HG03354 (cell line): Measurements from ENCODE around the gene ARSK.

Source experiments
- ATAC-seq: cut with Tn5 transposase; IDR thresholded peaks from one replicate; pipeline ENCODE4 v1.9.1; 2021; ENCODE audit warnings: mild to moderate bottlenecking; ENCODE audit not compliant: unreplicated experiment, poor library complexity, severe bottlenecking

Gene ARSK, protein sequence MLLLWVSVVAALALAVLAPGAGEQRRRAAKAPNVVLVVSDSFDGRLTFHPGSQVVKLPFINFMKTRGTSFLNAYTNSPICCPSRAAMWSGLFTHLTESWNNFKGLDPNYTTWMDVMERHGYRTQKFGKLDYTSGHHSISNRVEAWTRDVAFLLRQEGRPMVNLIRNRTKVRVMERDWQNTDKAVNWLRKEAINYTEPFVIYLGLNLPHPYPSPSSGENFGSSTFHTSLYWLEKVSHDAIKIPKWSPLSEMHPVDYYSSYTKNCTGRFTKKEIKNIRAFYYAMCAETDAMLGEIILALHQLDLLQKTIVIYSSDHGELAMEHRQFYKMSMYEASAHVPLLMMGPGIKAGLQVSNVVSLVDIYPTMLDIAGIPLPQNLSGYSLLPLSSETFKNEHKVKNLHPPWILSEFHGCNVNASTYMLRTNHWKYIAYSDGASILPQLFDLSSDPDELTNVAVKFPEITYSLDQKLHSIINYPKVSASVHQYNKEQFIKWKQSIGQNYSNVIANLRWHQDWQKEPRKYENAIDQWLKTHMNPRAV

DNA sequence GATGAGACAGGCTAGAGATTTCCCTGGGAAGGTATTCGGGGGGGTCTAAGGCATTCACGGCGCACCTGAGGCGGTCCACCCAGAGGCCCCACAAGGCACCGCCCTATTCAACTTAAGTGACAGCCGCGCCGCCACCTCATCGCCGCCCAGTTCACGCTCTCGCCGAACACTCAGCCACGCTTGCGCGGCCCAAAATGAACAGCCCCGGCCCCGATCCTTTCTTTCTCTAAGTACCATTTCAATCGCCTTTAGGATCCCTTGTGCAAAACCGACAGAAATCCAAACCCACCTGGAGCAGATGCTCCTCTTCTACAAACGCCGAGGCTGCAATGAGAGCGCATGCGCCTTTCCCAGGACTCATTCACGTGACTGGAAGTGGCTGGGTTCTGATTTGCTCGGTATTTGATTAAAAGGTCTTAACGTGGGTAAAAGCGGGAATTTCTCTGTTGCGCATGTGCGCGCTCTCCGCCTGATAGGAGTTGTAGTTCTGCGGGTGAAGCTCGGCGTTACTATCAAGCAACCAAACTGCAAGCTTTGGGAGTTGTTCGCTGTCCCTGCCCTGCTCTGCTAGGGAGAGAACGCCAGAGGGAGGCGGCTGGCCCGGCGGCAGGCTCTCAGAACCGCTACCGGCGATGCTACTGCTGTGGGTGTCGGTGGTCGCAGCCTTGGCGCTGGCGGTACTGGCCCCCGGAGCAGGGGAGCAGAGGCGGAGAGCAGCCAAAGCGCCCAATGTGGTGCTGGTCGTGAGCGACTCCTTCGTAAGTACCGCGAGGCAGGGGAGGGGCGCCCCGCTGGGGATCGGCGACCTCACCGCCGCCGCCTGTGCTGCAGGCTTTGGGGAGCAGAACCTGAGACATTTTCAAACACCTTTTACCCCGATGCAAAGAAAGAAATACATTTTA lies at the start of gene ARSK, which contains the start of gene SKIC3:
Gene ARSK, plus strand, starts transcription at position 455 of the 902 bp plus-strand sequence. Its CDS starts 178 bp downstream, at position 633.
Gene SKIC3, minus strand, starts transcription at position 331 of the 902 bp plus-strand sequence. CDS start 7,827 bp downstream, outside the sequence.
- ATAC-seq: peak; percentile 93

DNA sequence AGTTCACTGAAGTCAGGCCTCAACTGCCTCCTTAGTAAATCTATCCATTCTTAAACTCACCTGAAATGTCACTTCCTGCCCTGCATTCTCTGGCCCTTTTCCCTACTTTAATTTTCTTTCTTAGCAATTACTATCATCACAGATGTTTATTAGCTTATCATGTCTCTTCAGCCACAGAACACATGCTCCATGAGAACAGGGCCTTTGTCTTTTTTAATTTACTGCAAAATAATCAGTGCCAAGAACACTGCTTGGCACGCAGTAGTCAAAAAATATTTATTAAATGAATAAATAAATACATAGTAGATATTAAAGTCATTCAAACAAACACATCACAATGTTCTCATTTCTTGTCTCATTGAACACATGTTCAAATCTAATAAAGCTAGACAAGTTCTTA lies 46.4 kb upstream of the ARSK start:
- ATAC-seq: no peak

DNA sequence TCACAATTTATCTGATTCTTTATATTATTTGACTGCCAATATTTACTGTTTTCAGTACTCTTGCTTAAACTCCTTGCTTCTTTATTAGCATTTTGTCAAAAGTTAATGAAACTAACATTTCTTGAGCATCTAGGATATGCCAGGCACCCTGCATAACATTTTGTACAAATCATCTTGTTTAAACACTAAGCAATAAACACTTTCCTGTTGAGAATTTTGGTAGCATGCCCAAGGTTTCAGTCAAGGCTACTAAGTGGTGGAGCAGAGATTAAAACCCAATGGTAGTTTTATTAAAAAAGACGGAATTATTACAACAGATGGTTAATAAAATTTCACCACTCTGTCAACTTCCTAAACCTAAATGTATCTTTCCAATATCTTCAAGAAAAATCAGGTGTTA lies 43.3 kb upstream of the ARSK start:
- ATAC-seq: no peak

DNA sequence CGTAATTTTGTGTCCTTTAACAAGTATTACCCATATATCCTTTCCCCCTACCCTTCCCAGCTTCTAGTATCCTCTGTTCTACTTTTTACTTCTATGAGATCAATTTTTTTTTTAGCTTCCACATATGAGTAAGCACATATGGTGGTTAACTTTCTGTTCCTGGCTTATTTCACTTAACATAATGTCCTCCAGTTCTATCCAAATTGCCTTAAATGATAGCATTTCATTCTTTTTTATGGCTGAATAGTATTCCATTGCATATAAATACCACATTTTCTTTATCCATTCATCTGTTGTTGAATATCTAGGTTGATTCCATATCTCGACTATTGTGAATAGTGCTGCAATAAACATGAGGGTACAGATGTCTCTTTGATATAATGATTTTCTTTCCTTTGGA lies 36.5 kb upstream of the ARSK start:
- no peak for ATAC-seq

DNA sequence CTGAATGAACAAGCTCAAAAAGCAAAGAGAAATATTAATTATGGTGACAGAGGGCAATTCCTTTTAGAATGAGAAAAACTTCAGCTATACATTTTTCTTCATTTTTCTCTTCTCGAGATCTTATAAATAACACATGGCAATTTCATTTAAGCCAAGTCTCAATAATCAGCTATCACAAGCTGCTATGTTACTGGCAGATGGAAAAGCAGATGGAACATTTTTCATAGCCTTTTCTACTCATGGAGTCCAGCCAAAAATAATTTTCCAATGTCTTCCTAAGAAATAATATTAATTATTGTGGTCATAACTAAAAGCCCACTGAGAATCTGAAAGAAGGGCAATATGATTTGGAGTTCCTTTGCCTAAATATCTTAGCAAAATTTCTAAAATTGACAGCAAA lies 35.8 kb upstream of the ARSK start:
- no peak for ATAC-seq

DNA sequence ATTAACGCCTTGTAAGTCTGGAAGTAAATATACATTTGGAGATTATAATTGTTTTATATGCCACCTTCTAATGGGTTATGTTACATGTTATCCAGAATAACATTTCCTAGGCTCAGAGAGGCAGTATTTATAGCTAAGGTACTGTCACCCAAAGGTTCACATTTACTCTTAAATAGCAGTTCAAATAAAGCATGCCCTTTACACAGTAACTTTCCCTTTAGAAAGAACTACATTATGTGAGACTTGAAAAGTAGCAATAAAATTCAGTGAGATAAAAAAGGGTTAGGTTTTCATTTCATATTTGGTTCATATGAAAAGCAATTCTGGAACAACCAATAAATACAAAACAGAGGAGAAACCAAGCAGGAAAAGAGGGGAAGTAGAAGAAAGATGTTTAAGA lies 35.2 kb upstream of the ARSK start:
- ATAC-seq: no peak

DNA sequence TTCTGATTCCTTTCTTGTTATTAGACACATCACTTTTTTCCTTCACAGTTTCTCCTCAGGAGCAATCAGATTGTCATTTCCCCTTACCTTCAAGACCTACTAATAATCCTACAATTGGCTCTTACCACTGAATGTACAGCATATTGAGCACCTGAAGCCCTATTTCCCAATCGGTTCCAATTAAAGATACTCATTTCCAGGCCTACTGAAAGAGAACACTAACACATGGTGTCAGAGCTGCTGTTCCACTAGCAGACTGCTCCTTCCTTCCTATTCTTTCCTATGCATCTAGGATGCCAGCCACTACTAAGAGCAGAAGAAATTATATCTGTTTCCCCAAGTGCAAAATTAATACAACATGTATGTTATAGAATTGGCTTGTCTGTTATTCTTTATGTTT lies 34.7 kb upstream of the ARSK start:
- no peak for ATAC-seq

DNA sequence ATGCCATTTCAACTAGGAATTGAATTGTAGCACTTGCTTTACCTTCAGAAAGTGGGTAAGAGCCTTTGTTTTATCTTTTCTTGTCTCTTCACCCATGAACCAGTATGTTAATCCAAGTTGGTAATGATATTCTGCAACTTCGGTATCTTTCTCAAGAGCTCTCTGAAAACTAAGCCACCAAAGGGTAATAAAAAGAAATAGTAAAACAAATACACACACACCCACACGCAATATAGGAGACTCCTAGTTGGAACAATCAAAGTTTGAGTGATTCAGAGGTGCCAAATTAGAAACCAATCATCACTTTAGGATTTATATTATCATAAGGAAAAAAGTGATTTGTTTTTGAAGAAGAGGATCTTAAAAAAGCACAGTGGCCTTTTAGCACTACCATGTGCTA lies 30.5 kb upstream of the ARSK start:
- ATAC-seq: no peak

DNA sequence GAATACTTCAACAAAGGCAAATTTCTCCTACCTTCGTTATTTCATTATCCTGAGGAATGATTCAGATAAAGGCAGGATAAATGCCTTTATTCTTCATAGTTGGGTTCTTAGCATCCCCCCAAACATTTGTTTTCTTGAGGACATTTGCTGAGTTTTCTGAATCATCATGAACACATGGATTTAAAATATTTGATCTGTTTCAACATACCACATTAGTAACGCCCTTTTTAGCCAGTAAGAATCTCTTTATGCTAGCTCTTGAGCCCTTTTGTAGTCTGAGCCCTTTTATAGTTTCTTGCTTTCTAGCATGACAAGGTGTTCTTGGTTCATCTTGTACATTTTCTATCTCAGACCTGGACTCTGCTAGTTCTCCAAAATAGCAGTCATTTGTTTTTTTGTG lies 28.0 kb upstream of the ARSK start:
- no peak for ATAC-seq

DNA sequence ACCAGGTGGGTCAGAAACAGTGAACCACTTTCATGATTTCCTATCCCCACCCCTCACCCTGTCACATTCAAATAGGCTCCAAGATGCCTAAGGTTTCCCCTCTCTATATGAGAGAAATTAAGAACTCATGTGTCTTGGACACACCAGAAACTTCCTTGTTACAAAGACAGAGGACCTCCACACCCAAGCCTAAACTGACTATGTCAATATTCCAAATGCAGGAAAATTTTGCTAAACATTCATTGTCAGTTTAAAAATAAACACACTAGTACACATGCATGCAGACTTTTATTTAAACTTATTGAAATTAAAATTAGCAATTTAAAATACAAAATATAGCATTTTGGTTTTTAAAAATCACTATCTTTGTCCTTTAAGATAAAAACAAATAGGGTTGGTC lies 26.3 kb upstream of the ARSK start:
- no peak for ATAC-seq

DNA sequence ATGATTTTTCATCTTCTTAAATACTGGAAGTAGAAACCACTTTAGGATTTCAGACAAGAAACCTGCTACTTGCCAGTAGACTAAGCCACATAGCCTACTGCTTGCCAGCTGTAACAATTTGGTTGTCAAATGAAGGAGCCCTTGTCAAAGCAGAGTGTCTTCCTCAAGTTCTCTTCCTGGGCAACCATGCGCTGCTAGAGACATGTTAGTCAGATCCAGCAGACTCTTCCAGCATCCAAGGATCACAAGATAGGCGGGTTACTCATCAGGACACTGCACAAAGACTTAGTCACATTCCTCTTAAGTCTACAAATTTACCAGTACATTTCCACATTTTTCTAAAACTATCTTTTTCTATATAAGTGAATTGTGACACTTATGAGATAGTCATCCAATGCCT lies 24.5 kb upstream of the ARSK start:
- ATAC-seq: no peak

DNA sequence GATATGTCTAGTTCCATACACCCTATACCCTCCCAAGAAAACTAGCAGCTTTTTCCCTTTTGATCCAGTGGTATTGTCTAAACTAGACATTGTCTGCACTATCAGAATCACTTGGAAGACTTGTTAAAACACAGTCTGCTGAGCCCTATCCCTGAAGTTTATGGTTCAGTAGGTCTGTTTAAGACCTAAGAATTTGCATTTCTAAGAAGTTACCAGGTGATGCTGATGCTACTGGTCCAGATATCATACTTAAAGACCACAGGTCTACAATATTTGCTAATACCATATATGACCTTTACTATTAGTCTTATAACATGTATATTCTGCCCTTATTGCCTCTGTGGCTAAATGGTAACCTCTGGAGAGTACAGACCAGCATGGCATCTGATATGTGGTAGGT lies 23.4 kb upstream of the ARSK start:
- no peak for ATAC-seq

DNA sequence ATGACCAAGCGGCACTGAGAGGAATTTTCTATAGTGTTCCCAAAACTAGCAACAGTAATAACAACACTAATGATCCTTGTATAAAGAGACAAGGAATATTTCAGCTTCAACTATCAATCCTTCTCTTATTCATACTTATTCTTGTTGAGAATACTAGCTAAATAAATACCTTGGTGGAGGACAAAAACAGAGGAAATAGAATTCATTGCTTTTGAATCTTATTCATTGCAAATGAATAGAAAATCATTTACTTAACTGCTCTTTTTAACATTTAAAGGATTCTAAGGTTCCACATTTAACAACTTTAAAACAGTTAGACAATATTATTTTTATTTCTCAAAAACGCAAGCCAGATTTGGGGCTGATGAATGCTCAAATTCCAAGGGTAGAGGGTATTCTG lies 22.5 kb upstream of the ARSK start:
- no peak for ATAC-seq

DNA sequence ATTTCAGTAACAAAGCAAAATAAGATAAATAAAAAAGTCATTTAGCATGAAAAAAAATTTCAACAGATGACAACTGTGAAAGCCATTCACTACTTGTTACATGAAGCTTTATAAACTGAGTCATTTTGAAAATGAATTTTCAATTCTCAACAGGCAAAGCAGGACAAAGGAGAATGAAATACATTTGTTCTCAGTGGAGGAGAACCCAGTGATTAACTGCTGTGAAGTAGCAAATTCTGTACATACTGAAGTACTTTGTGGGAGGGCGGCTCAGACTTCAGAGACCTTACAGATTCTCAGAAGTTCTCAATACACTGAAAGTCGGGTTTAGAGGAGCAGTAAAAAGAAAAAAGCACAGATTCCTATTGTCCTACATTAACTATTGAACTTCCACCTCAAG lies 21.8 kb upstream of the ARSK start:
- ATAC-seq: no peak

DNA sequence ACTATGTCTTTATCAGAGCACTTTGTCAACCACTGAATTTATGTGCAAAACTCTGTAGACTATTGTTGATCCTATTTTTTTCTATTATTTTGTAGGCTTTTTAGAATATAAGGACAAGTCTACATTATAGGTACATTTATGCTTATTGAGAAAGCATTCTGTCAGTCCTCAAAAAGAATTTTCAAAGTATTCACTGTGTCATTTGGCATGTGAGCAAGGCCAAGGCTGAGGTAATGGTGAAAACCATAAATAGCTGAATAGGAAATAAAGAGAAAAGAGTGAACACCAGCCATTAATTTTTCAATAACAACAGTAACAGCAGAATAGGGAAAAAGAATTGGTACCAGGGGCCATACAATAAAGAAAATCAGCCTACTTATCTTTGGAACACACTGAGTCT lies 21.1 kb upstream of the ARSK start:
- ATAC-seq: no peak

DNA sequence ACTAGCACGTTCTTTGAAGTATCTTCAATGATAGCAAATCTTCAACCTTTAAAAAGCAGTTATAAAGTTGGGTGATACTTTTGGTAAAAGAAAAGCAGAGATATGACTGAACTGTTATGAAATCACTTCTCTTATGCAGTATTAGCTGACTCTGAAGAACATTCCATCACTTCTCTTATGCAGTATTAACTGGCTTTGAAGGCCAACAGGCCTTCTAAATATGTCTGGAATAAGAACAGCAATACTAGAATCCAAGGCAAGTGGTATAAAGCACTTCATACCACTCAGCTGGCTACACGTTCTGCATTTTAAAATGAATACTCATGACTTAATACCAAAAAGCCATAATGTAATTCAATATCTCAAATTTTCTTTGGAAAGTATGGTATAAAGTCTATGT lies 17.4 kb upstream of the ARSK start:
- ATAC-seq: no peak

DNA sequence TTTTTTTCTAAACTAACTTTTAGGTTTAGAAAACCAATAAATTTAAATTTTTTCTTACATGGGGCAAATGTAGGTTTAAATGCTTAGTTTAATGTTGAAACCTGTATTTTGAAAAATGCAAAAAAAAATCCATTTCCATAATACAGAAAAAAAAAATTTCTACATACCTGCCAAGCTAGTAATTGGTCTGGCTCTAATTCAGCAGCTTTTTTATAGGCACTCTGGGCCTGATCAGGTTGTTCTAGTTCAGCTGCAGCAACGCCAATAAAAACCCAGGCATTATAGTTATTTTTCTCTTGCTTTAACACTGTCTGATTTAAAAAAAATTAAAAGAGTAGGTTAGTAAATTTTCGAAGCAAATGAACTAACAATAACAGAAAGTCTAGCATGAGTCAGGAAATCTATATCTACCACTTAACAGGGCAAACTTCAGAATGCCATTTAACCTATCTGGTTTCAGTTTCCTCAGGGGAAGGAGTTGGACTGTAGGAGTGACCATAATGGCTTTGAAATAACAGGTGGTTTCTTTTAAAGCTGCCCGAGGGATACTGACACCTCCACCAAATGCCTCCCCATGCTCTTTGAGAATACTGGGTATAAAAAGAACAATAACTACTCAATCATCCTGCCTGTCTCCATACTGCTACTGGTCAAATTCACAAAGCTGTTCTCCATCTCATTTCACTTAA lies 11.7 kb upstream of the ARSK start:
- ATAC-seq: peak; percentile 48

DNA sequence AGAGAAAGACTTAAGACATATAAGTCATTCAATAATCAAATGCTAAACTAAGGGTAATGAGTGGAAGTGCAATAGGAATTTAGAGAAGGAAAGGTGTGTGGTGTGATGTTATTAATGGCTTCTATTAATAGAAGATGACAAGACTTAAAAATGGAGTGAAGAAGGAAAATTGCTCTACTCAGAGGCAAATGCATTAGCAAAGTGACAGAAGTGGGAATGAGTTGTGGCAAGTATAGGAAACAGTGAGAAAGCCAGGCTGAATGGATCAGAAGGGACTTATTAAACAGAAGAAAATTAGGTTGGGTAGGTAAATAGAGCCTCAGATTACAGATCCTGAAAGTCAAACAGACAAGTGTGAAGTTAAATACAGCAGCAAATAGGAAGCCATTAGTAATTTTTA lies 5.9 kb upstream of the ARSK start:
- ATAC-seq: no peak

DNA sequence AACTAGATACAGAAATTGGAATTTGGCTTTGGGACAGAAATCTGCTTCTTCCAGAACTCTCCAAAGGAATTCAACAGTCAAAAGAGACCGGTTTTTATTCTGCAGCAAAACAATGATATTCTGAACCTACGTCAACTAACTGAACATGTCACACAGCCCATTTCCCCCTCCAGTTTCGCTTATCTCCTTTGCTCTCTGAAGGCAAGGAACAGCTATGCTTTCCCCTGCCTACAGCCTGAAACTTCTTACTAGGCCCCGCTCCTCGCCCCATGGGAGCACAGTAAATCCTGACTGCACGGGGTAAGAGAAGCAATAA lies 612 bp upstream of the ARSK start:
- peak; percentile 31 for ATAC-seq

DNA sequence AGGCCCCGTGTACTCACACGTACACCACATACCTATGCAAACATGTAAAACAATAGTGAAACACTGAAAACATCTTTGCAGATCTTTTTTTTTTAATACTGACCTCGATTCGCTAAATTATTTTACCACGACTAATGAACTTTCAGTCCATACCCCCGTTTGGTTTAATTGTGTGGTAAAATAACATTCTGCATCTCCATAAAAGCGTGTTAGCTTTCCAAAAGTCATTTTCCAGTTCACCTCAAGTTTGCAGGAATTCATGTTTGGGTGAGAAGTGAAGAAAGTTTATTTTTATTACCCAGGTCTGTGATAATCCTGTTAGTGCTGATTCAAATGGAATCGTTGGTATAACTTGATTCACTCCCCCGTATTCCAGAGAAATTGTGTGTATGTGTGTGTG lies 652 bp downstream of the ARSK start:
- ATAC-seq: no peak
